ENCODE data around the gene LMO2. TPM values are rescaled to one million over a fixed set of nuclear protein-coding genes. Genes with fewer than 3 reads are reported as not detected.

LMO2 gene
- total and polyA plus RNA-seq, 2 of the 13 experiments (the other 11 are each of a cell fraction or from before 2014, with no cell fraction given), result not detected

- DNase-seq (ENCODE audit: low spot score) (no peak), ATAC-seq (no peak), FAIRE-seq (no peak)
- intact Hi-C loops (cut with micrococcal nuclease; ENCODE audit: unreplicated experiment) (no loop called here), in situ Hi-C loops (cut with HindIII; ENCODE audit: extremely low pct_ligation_motif_present, low pct_unique_long_range_greater_than_20kb) (loop anchor here (25.0 kb wide), 1 partner anchor 500 kb away; the partner anchor contains the start of gene ABTB2)
- Histone ChIP-seq H3K36me3 (replicated peaks in 1 of 2; ENCODE audit: control insufficient read depth in 1 of 2, insufficient read depth in 2 of 2, low read length in 2 of 2) (no peaks in the 10 kb centered on the region), H4K20me1 (ENCODE audit: insufficient read depth, low read length) (no peaks in the 10 kb centered on the region), H3K79me2 (ENCODE audit: insufficient read depth, low read length) (no peaks in the 10 kb centered on the region), H3K4me3 (replicated peaks in 1 of 3; ENCODE audit: insufficient read depth in 1 of 3, low read depth in 2 of 3, low read length in 3 of 3) (no peak overlapping the region), H3K27me3 (ENCODE audit: control insufficient read depth in 1 of 2, insufficient read depth in 2 of 2, low read length in 2 of 2) (peaks cover 8 to 72% of the 10 kb centered on the region in 2 experiments), H3K9ac (ENCODE audit: insufficient read depth, low read depth, low read length) (no peak overlapping the region), H3K4me2 (ENCODE audit: low read depth, low read length) (no peak overlapping the region), H3K4me1 (ENCODE audit: insufficient read depth, low read length) (no peaks in the 10 kb centered on the region), H3K27ac (ENCODE audit: extremely low read length, insufficient read depth, low read length) (no peak overlapping the region), H2AFZ (ENCODE audit: low read length) (no peak overlapping the region), H3K9me3 (ENCODE audit: low read length) (no peaks in the 10 kb centered on the region)
- TF ChIP-seq KLF13 (CRISPR knock-in tag; IDR thresholded peaks at IDR 0.05) (no peak), ZNF296 (CRISPR knock-in tag; conservative IDR thresholded peaks at IDR 0.05) (no peak), TBX2 (CRISPR knock-in tag; IDR thresholded peaks at IDR 0.05; ENCODE audit: borderline replicate concordance) (no peak), ATM (IDR thresholded peaks at IDR 0.05; ENCODE audit: borderline replicate concordance) (no peak), ZNF674 (CRISPR knock-in tag; IDR thresholded peaks at IDR 0.05; ENCODE audit: low read depth) (no peak), HNRNPL (IDR thresholded peaks at IDR 0.05; ENCODE audit: low read depth, low read length) (no peak), POGK (CRISPR knock-in tag; conservative IDR thresholded peaks at IDR 0.05) (no peak), FOXM1 (CRISPR knock-in tag; IDR thresholded peaks at IDR 0.05) (no peak), KLF11 (CRISPR knock-in tag; IDR thresholded peaks at IDR 0.05) (no peak), NFKBIZ (CRISPR knock-in tag; IDR thresholded peaks at IDR 0.05) (no peak), ZNF12 (CRISPR knock-in tag; IDR thresholded peaks at IDR 0.05) (no peak), ZNF660 (CRISPR knock-in tag; IDR thresholded peaks at IDR 0.05; ENCODE audit: borderline replicate concordance, low read depth) (no peak), NR0B2 (CRISPR knock-in tag; IDR thresholded peaks at IDR 0.05) (no peak), NR3C1 (CRISPR knock-in tag; IDR thresholded peaks at IDR 0.05) (no peak), POLR2A (IDR thresholded peaks at IDR 0.05; ENCODE audit: insufficient read depth in 1 of 2, low read depth in 2 of 2, low read length in 2 of 2) (no peak), MLLT10 (CRISPR knock-in tag; IDR thresholded peaks at IDR 0.05) (no peak), FOXK1 (CRISPR knock-in tag; IDR thresholded peaks at IDR 0.05; ENCODE audit: borderline replicate concordance, low read depth) (no peak), MED13 (CRISPR knock-in tag; IDR thresholded peaks at IDR 0.05) (no peak), ZXDC (CRISPR knock-in tag; IDR thresholded peaks at IDR 0.05) (no peak), SMARCE1 (IDR thresholded peaks at IDR 0.05; ENCODE audit: borderline replicate concordance) (no peak)
- no TSS peak for BruUV-seq (replicated peaks)
- POLR2A ChIA-PET, result no interaction called here
- 7% methylated on average over 5 of the region's 6 CpGs for WGBS (ENCODE audit: low lambda C conversion rate)
- CTCF ChIA-PET (ENCODE audit: low intra/inter-chr PET ratio, low total read pairs), result no interaction called here
Measured at GRCh38 chr11:33861941-33862589, 29.8 kb downstream of the LMO2 start.
